Activated CD4-positive, alpha-beta T cell treated with anti-CD3 and anti-CD28 coated beads for 48 hours (primary cell): Measurements from ENCODE around the gene TTC9B.

ENCODE experiments used
- DNase-seq: peaks from one replicate; pipeline ENCODE4 v3.0.0-alpha.2; 2020

TTC9B gene

GRCh38 chr19:40247735-40248262, 29.6 kb upstream of the TTC9B start:
- no peak for DNase-seq

GRCh38 chr19:40247178-40247577, 29.0 kb upstream of the TTC9B start:
- no peak for DNase-seq

- no peak for DNase-seq
Measured at GRCh38 chr19:40246292-40247073, 28.3 kb upstream of the TTC9B start.

- no peak for DNase-seq
Measured at GRCh38 chr19:40245506-40246128, 27.4 kb upstream of the TTC9B start.

- DNase-seq: no peak
Measured at GRCh38 chr19:40244579-40245317, 26.6 kb upstream of the TTC9B start.

GRCh38 chr19:40243181-40243580, 25.0 kb upstream of the TTC9B start:
- no peak for DNase-seq

GRCh38 chr19:40242480-40242879, 24.3 kb upstream of the TTC9B start:
- no peak for DNase-seq

GRCh38 chr19:40241809-40242384, 23.7 kb upstream of the TTC9B start:
- DNase-seq: no peak

GRCh38 chr19:40241125-40241808, 23.1 kb upstream of the TTC9B start:
- DNase-seq: no peak

- no peak for DNase-seq
Measured at GRCh38 chr19:40240332-40240731, 22.1 kb upstream of the TTC9B start.

GRCh38 chr19:40239415-40240226, 21.4 kb upstream of the TTC9B start:
- no peak for DNase-seq

- DNase-seq: no peak
Measured at GRCh38 chr19:40238775-40239174, 20.6 kb upstream of the TTC9B start.

- DNase-seq: no peak
Measured at GRCh38 chr19:40237791-40238190, 19.6 kb upstream of the TTC9B start.

GRCh38 chr19:40236366-40236765, 18.2 kb upstream of the TTC9B start:
- DNase-seq: no peak

- no peak for DNase-seq
Measured at GRCh38 chr19:40236026-40236355, 17.8 kb upstream of the TTC9B start.

- DNase-seq: no peak
Measured at GRCh38 chr19:40235238-40236025, 17.2 kb upstream of the TTC9B start.

GRCh38 chr19:40234429-40235237, 16.4 kb upstream of the TTC9B start:
- no peak for DNase-seq

GRCh38 chr19:40233811-40234389, 15.7 kb upstream of the TTC9B start:
- no peak for DNase-seq

GRCh38 chr19:40232949-40233810, 15.0 kb upstream of the TTC9B start:
- no peak for DNase-seq
